Neural crest cell (in vitro differentiated cells): Measurements from ENCODE around the gene SLCO6A1. TPM values are rescaled to one million over a fixed set of nuclear protein-coding genes. Genes with fewer than 3 reads are reported as not detected.

Source experiments
- DNase-seq: peaks from one replicate; pipeline ENCODE4 v3.0.0; 2021; ENCODE audit warnings: low read depth, mixed read lengths, low spot score
- H3K27ac Mint-ChIP-seq: one replicate; pipeline ENCODE4 v1.8.0; 2021; ENCODE audit warnings: mild to moderate bottlenecking, mixed read lengths; ENCODE audit not compliant: unreplicated experiment
- H3K27me3 Mint-ChIP-seq: 2 replicates; pipeline ENCODE4 v1.8.0; 2021; ENCODE audit warnings: low read depth, mild to moderate bottlenecking, mixed read lengths
- H3K36me3 Mint-ChIP-seq: 2 replicates; pipeline ENCODE4 v1.8.0; 2021; ENCODE audit warnings: low read depth, mild to moderate bottlenecking, mixed read lengths
- H3K4me1 Mint-ChIP-seq: 2 replicates; pipeline ENCODE4 v1.8.0; 2021; ENCODE audit warnings: mixed read lengths
- H3K4me3 Mint-ChIP-seq: one replicate; pipeline ENCODE4 v1.8.0; 2021; ENCODE audit warnings: mild to moderate bottlenecking, mixed read lengths
- H3K9me3 Mint-ChIP-seq: 2 replicates; pipeline ENCODE4 v1.8.0; 2021; ENCODE audit warnings: mixed read lengths
- total RNA-seq: library from RNA; stranded (reverse); gene quantifications from 2 replicates; pipeline ENCODE4 v1.2.1, GENCODE V29; 2021
- TF ChIP-seq, protein P1 (sequence below): fragments of 200-600 bp; sonication (generic); conservative IDR thresholded peaks from 2 replicates; pipeline ENCODE4 v1.5.0; 2021; ENCODE audit warnings: antibody characterized with exemption, mild to moderate bottlenecking

Gene SLCO6A1
- total RNA-seq, 1 donor from 2014 or later: 4.4 TPM

DNA sequence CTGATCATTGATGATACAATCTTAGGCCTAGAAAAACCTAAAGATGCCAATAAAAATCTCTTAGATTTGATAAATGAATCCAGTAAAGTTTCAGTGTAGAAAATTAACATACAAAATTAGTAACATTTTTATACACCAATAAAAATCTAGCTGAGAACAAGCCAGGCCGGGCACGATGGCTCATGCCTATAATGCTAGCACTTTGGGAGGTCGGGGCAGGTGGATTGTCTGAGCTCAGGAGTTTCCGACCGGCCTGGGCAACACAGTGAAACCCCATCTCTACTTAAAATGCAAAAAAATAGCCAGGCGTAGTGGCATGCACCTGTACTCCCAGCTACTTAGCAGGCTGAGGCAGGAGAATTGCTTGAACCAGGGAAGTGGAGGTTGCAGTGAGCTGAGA, 84.4 kb downstream of the SLCO6A1 start:
- Mint-ChIP-seq H3K27me3 (no peaks in the 10 kb centered on the region), H3K4me1 (no peaks in the 10 kb centered on the region)

DNA sequence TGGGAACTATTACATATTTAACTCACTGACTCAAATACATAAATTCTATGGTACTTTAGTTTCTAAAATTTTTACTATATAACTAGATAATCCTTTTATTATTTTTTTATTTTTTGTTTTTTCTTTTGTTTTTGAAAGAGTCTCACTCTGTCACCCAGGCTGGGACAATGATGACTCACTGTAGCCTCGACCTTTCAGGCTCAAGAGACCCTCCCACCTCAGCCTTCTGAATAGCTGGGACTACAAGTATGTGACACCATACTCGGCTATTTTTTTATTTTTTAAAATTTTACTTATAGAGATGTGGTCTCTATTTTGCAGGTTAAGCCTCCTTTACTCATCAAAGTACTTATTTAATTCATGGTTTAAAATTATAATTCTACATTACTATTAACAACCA, 110.6 kb downstream of the SLCO6A1 start:
- Mint-ChIP-seq H3K36me3 (no peaks in the 10 kb centered on the region), H3K4me1 (peaks cover 4% of the 10 kb centered on the region), H3K27ac (no peak overlapping the region), H3K27me3 (no peaks in the 10 kb centered on the region), H3K4me3 (no peak overlapping the region), H3K9me3 (peaks cover 5% of the 10 kb centered on the region)
- TF ChIP-seq, protein P1, sequence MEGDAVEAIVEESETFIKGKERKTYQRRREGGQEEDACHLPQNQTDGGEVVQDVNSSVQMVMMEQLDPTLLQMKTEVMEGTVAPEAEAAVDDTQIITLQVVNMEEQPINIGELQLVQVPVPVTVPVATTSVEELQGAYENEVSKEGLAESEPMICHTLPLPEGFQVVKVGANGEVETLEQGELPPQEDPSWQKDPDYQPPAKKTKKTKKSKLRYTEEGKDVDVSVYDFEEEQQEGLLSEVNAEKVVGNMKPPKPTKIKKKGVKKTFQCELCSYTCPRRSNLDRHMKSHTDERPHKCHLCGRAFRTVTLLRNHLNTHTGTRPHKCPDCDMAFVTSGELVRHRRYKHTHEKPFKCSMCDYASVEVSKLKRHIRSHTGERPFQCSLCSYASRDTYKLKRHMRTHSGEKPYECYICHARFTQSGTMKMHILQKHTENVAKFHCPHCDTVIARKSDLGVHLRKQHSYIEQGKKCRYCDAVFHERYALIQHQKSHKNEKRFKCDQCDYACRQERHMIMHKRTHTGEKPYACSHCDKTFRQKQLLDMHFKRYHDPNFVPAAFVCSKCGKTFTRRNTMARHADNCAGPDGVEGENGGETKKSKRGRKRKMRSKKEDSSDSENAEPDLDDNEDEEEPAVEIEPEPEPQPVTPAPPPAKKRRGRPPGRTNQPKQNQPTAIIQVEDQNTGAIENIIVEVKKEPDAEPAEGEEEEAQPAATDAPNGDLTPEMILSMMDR: no peak
- DNase-seq: no peak

More for the DNA sequence above, 84.4 kb downstream of the SLCO6A1 start:
- no peak overlapping the region for H3K4me3 Mint-ChIP-seq
- H3K27ac Mint-ChIP-seq: no peak overlapping the region
- H3K9me3 Mint-ChIP-seq: peaks cover 6% of the 10 kb centered on the region
- H3K36me3 Mint-ChIP-seq: peaks cover 3% of the 10 kb centered on the region
- TF ChIP-seq, protein P1: no peak
- DNase-seq: no peak

DNA sequence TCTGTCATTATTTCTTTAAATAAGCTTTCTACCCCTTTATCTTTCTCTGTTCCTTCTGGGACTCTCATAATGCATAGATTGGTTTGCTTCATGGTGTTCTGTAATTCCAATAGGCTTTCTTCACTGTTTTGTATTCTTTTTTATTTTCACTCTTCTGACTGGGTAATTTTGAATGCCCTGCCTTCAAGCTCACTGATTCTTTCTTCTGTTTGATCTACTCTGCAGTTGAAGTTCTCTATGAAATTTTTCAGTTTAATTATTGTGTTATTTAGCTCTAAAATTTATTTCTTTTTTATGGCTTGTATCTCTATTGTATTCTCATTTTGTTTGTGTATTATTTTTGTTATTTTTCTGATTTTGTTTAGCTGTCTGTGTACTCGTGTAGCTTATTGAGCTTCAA, 113.4 kb downstream of the SLCO6A1 start:
- TF ChIP-seq, protein P1: no peak
- H3K4me3 Mint-ChIP-seq: no peak overlapping the region
- no peaks in the 10 kb centered on the region for H3K36me3 Mint-ChIP-seq
- no peak for DNase-seq
- peaks cover 4% of the 10 kb centered on the region for H3K4me1 Mint-ChIP-seq
- no peak overlapping the region for H3K27ac Mint-ChIP-seq
- no peaks in the 10 kb centered on the region for H3K27me3 Mint-ChIP-seq
- peaks cover 5% of the 10 kb centered on the region for H3K9me3 Mint-ChIP-seq

DNA sequence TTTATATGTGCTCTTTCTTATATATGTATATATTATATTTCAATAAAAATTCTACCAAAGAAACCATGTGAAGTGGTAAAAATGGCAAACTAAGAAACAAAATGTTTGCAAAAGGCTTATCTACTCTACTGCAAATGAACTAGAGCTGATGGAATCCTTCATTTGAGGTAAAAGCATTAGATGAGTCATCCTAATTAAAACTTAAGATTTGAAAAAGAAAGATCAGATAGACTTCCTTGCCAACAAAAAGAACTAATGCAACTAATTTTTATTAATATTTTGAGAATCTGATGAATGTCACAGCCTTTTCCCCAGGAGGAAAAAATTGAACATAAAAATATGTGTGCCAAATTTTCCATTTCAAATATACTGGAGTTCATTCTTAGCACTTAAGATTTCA, 118.6 kb downstream of the SLCO6A1 start:
- Mint-ChIP-seq H3K27me3 (no peaks in the 10 kb centered on the region), H3K4me1 (no peaks in the 10 kb centered on the region), H3K36me3 (no peaks in the 10 kb centered on the region), H3K4me3 (no peak overlapping the region), H3K9me3 (peaks cover 2% of the 10 kb centered on the region), H3K27ac (no peak overlapping the region)
- DNase-seq: no peak
- TF ChIP-seq, protein P1: no peak

DNA sequence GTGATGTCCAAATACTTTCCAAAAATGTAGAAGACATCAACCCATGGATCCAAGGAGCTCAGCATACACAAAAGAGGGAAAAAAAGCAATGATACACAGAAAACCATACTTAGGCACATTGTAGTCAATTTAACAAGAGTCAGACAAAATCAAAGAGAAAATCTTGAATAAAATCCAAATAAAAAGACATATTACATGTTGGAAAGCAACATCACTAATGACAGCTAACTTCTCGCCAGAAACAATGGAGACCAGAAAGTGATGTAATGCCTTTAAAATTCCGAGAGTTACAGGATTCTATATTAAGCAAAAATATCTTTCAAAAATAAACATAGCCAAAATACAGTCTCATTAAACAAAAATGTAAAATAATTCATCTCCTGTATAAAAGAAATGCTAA, 122.9 kb downstream of the SLCO6A1 start:
- Mint-ChIP-seq H3K27me3 (no peaks in the 10 kb centered on the region), H3K36me3 (no peaks in the 10 kb centered on the region), H3K9me3 (no peaks in the 10 kb centered on the region), H3K4me3 (no peak overlapping the region), H3K27ac (no peak overlapping the region), H3K4me1 (no peaks in the 10 kb centered on the region)
- no peak for DNase-seq
- TF ChIP-seq, protein P1: no peak

DNA sequence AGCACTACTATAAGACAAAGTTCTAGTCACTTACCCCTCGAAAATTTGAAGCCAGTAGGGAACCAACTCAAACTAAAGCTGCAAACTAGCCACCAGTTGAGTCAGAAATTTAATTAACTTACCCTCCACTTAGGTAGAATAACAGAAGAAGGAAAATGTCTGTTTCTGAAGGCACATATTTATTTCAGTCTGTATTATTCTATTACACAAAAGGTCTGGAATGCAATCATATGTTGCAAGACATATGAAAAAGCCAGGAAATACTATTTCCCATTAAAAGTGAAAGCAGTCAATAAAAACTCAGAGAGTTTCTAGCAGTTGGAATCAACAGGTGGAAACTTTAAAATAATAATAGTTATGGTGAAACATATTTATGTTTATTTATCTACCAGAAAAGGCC, 123.5 kb downstream of the SLCO6A1 start:
- no peak overlapping the region for H3K27ac Mint-ChIP-seq
- TF ChIP-seq, protein P1: no peak
- no peak for DNase-seq
- no peaks in the 10 kb centered on the region for H3K9me3 Mint-ChIP-seq
- H3K4me1 Mint-ChIP-seq: no peaks in the 10 kb centered on the region
- H3K4me3 Mint-ChIP-seq: no peak overlapping the region
- H3K36me3 Mint-ChIP-seq: no peaks in the 10 kb centered on the region
- H3K27me3 Mint-ChIP-seq: no peaks in the 10 kb centered on the region
